Renal cortical epithelial cell (primary cell): ENCODE measurements around the gene GUF1. TPM values are rescaled to one million over a fixed set of nuclear protein-coding genes. Genes with fewer than 3 reads are reported as not detected.
A peak's percentile ranks its signal among the peaks of the same experiment; 100 is the strongest.
"Not testable (repeated sequence)": the region's sequence is repeated elsewhere in the genome, so short reads cannot be mapped to it uniquely, and the experiment has no call there.

Source experiments
- DNase-seq: peaks from one replicate; pipeline ENCODE4 v3.0.0-alpha.2; 2011; ENCODE audit warnings: low read depth
- total RNA-seq: library from RNA; depleted of rRNA; stranded (reverse); fragments of >200 nt; gene quantifications from 2 replicates; pipeline ENCODE4 v1.2.3, GENCODE V29; 2014

Gene GUF1
- total RNA-seq, 1 donor from 2014 or later = 21.7 TPM

DNA sequence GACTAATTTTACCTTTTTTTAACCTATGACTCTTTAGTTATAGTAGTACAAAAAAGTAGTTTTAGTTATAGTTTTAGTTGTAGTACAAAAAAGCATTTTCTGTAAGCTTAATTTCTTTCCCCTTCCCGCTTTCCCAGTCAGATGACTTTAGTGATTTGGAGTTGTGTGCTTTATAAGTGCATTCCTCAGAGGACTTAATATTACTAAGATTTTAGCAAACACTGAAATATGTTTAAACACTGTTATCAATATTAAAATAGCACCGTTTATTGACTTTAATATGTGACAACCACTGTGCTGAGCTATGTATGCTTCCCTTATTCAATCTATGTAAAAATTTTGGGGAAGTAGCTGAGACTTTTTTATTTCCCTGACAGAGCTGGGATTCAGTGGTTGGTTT lies 22.8 kb downstream of the GUF1 start:
- no peak for DNase-seq

DNA sequence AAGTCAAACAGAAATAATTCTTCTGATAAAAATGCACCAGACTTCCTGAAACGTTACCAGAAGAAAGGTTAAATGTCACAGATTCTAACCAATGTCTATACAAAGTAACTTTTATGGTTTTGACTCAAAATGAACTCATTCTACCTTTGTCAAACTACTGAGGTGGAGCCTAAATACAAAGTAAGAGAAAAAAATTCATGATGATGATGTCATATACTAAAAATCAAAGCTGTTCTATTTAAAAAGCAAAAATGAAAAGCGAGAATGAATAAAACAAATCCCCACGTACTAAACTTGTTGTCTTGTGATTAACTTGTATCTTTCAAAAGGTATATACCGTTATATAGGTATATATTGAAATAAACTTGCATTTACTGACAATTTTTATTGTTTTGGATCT lies 26.5 kb downstream of the GUF1 start:
- DNase-seq = no peak

- DNase-seq = no peak
Observed at GRCh38 chr4:44713125-44713524, 34.9 kb downstream of the GUF1 start.

DNA sequence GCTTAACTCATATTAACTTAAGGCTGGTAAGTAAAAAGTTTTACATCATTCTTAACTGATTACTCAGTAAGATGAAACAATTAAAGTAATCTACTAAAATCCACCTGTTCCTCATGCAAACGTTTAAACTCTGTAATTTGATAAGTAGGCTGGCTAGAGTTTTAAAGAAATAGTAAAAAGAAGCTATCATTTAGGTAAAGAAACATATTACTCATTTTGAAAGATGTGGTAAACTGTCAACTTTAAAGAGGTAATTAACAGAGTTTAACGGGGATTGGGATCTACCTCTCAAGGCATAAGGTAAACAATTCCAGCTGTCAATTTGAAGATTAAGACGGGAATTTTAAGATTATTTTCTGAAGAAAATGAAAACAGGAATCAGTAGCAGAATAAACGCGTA lies 38.4 kb downstream of the GUF1 start:
- no peak for DNase-seq

GRCh38 chr4:44720371-44720770 lies 42.2 kb downstream of the GUF1 start:
- DNase-seq = no peak

- no peak for DNase-seq
Observed at GRCh38 chr4:44722001-44722400, 43.8 kb downstream of the GUF1 start.

DNA sequence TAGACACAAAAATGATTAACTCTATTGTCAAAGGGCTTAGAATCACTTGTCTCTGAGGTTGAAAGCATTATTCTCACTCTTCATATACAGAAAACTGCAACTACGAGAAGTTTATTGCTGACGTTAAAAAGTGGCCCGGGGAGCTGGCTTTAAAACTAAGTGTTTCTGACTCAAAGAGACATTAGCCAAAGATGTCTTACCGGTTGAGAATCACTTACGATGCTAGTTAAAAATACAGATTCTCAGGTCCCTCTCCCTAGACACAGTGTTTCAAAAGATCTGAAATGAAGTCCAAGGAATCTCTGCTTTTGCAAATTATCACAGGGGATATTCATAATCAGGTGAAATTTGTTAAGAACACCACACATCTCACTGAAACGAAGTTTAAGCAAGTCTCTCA lies 46.9 kb downstream of the GUF1 start:
- no peak for DNase-seq

DNA sequence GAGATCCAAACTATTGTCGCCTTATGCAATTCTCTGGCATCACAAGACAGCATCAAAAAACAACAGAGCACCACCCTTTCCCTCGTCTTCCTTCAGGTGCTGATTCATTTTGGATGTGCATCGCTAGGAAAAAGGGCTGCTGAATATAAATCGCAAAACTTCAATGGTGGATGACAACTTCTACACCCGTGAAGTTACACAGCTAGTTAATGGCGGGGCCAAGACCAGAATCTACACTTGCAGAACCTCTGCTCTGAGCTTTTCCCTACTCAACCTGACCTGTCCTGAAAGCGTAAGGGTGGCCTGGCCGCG lies 47.5 kb downstream of the GUF1 start:
- peak; percentile 15 for DNase-seq

DNA sequence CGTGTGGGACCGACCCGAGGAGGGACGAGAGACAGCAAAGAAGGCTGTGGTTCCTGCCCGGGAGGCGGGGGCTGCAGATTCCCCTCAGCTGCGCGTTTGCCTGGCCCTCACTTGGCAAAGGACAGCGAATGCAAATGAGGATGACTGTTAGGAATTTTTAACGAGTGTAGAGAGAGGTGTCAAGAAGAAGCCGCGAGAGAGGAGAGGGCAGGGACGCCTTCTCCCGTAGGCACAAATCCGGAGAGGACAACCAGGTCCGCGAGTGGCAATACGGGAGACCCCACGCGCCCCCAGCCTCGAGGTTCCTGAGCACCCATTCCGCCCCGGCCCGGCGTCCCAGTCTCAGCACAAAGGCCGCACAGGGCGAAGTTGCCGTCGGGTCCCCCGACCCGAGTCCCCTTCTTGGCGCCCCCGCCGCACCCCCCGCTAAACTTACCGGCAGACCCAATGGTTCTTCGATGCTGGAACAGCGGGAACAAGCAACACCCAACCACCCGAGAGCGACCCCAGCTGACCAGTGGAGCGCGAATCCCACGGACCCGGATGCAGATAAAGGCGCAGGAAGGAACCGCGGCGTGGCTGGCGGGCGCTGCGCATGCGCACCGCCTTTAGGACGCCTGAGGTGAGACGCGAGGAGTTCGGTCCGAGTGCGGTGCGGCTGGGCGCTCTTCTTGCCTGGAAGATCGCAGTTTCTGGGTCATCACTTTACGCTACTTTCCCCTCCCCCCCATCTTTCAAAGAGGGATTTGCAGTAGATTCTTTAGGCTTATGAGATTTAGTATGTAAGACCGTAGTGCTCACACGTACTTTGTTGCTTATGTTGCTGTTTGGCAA lies 48.0 kb downstream of the GUF1 start, which contains the start of gene GNPDA2:
Gene GNPDA2, minus strand, starts transcription at position 519 of the 834 bp plus-strand sequence. CDS start 4,349 bp downstream, outside the sequence.
- peak; percentile 67 for DNase-seq

DNA sequence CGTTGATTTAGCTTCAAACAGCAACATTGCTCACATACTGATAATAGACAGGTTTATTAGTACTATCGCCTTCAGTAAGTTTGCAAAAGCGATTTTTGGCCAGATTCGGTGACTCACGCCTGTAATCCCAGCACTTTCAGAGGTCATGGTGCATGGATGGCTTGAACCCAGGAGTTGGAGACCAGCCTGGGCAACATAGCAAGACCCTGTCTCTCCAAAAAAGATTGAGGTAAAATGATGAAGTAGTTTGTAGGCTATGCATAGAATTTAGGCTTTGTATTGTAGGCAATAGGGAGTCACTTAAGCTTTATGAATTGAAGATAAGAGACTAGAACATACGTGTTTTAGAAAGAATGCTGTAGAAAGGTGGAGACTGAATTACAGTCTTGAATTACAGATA lies 49.3 kb downstream of the GUF1 start:
- DNase-seq = no peak

GRCh38 chr4:44728694-44729093 lies 50.5 kb downstream of the GUF1 start:
- DNase-seq = not testable (repeated sequence)

- no peak for DNase-seq
Observed at GRCh38 chr4:44736900-44737299, 58.7 kb downstream of the GUF1 start.

GRCh38 chr4:44738615-44739014 lies 60.4 kb downstream of the GUF1 start:
- DNase-seq = peak; percentile 14

- DNase-seq = no peak
Observed at GRCh38 chr4:44740201-44740600, 62.0 kb downstream of the GUF1 start.

Other genes starting within 250 kb of the GUF1 start
- gene KCTD8, start 229.6 kb upstream of the GUF1 start, total RNA-seq = not detected in 2 replicates
- gene YIPF7, start 26.8 kb upstream of the GUF1 start, total RNA-seq = not detected in 2 replicates
- gene GNPDA2, start 48.1 kb downstream of the GUF1 start, total RNA-seq = 13.1 and 20.1 TPM in 2 replicates